Activated T-cell treated with anti-CD3 and anti-CD28 coated beads for 24 hours (primary cell): Measurements from ENCODE around the gene CBR3.

Source experiments
- DNase-seq: peaks from one replicate; pipeline ENCODE4 v3.0.0-alpha.2; 2020; ENCODE audit warnings: low read depth

CBR3 gene

DNA sequence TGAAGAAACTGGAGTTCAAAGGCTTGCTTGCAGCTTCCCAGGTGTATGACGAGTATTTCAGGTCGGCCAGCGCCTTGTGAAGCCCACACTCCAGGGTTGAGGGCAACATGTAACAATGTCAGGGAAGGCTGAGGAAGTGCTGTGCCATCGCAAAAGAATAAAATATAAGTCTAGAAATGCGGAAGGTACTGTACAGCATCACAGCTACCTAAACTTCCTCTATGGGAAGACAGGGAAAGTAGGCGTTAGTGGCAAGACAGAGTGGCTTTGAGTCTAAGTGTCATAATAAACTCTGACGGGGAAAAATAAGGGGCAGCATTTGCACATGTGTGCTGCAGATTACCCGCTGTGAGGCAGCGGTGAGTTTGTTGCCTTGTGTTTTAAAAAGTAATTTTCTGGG is 50.6 kb downstream of the CBR3 start:
- no peak for DNase-seq

GRCh38 chr21:36186081-36186480 is 51.2 kb downstream of the CBR3 start:
- DNase-seq = no peak

- DNase-seq = no peak
These were observed 51.9 kb downstream of the CBR3 start for GRCh38 chr21:36186506-36187399.

DNA sequence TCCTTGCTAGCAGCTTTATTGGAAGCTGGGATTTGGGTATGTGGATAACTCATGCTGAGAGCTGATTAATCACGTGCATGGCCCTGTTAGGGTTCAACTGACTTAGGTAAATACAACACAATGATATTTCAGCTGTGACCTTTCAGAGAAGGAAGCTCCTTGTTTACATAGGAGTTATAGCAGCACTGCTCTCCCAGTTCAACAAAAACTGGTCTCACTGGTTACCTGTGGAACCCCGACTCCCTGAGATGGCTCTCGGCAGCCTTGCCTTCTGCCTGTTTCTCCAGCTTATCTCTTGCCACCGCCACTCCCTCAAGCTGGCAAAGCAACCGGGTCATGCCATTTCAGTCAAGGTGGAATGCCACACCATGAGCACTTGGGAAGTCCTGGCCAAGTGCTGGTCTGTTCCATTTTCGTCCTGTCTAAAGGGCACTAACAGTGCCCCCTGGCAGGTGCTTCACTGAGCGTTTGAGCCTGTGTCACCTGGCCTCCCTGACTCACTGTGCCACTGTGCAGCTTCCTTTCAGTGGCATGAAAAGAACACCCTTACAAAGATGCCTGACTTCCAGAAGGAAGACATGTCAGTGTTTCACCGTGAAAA is 53.3 kb downstream of the CBR3 start:
- DNase-seq = no peak

DNA sequence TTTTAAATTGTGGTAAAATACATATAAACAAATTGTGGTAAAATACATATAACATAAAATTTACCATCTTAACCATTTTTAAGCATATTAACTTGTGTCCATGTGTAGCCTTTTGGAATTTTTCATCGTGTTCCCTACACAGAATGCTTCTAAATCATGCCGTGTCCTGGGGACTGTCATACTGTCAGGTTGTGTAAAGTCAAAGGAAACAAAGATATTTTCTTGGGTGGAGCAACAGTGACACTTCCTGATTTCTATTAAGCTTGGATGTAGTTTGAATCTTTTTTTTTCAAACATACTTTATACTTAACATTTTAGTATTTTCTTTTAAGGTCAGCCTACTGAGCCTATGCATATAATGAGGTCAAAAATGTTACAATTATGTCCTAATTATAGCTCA is 54.1 kb downstream of the CBR3 start:
- DNase-seq = no peak

- DNase-seq = no peak
These were observed 55.9 kb downstream of the CBR3 start for GRCh38 chr21:36190736-36191135.

DNA sequence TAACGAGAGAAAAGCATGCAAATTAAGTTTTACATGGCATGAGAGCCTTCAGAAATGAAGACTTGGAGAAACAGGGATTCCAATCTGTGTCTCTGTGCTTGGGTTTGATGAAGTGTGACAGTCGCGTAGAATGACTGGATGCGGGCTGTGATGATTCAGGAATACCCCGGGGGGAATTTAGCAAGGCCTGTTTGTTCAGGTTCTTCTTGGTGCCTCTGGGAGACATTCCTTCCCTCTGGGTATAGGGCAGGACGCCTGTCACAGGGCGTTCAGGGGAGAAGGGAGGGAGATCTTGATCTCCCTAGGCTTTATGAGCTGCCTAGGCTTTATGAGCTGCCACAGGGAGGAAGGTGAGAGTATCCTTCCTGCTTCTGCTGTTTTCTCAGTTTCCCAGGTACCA is 58.3 kb downstream of the CBR3 start:
- no peak for DNase-seq

GRCh38 chr21:36194024-36194423 is 59.1 kb downstream of the CBR3 start:
- DNase-seq = no peak

- DNase-seq = no peak
These were observed 60.7 kb downstream of the CBR3 start for GRCh38 chr21:36195613-36196012.
